ENCODE results near the gene MNX1. TPM values are rescaled to one million over a fixed set of nuclear protein-coding genes. Genes with fewer than 3 reads are reported as not detected.
A peak's percentile ranks its signal among the peaks of the same experiment; 100 is the strongest.

MNX1 gene
- total and polyA plus RNA-seq, 9 of the 15 experiments (the other 6 are each of a cell fraction or from before 2014, with no cell fraction given), result 0.15 to 8.0 (median 1.4) TPM

- no peak for FAIRE-seq
- H3K27ac ChIP-seq (ENCODE audit: extremely low read depth, low read depth, low read length), result no peak overlapping the region
- in situ Hi-C loops (cut with MboI), result no loop called here
- BruUV-seq (replicated peaks), result no TSS peak
- ChIA-PET CTCF (ENCODE audit: low intra/inter-chr PET ratio) (interaction anchor here (0.6 kb wide), 1 partner anchor 278 kb away, joined by 3 read pairs; no protein-coding TSS in a partner anchor), POLR2A (interaction anchor here (0.6 to 0.7 kb wide), 3 partner anchors 36 to 332 kb away, joined by 3 read pairs; no protein-coding TSS in a partner anchor)
- 2% methylated on average over 16 of the region's 16 CpGs for WGBS (ENCODE audit: insufficient coverage, low coverage, missing lambda C conversion rate)
- intact Hi-C loops (cut with micrococcal nuclease), result no loop called here
- peak overlapping the region; percentile 9; the same call in 1 of the 2 replicates for H2AFZ ChIP-seq (ENCODE audit: low read depth, low read length)
- H3K9me3 ChIP-seq (replicated peaks; ENCODE audit: control insufficient read depth, insufficient read depth, low read depth, low read length), result no peaks in the 10 kb centered on the region
- no peak overlapping the region for H3K4me2 ChIP-seq (ENCODE audit: insufficient read depth, low read length)
- H3K4me3 ChIP-seq, result no peak overlapping the region
- no peaks in the 10 kb centered on the region for H3K9me1 ChIP-seq (ENCODE audit: control insufficient read depth, insufficient read depth, low read length)
- peaks cover 3 to 32% of the 10 kb centered on the region in 2 experiments; a peak in 2 of 5 replicates for H3K4me1 ChIP-seq (replicated peaks in 1 of 2; ENCODE audit: control insufficient read depth in 2 of 2, insufficient read depth in 2 of 2, low read length in 2 of 2)
- no peak for ATAC-seq
- H3K79me2 ChIP-seq (ENCODE audit: control insufficient read depth, insufficient read depth, low read length), result no peaks in the 10 kb centered on the region
- DNase-seq (ENCODE audit: extremely low read depth in 1 of 4, low spot score in 3 of 4), result no peak
- H4K20me1 ChIP-seq (replicated peaks; ENCODE audit: control insufficient read depth, insufficient read depth, low read length), result no peaks in the 10 kb centered on the region
- H3K27me3 ChIP-seq (ENCODE audit: control insufficient read depth in 2 of 2, insufficient read depth in 2 of 2, low read length in 2 of 2), result peaks cover 64 to 95% of the 10 kb centered on the region in 2 experiments
- no peaks in the 10 kb centered on the region for H3K36me3 ChIP-seq (ENCODE audit: control insufficient read depth, insufficient read depth, low read length)
- no peak overlapping the region for H3K9ac ChIP-seq (ENCODE audit: insufficient read depth in 1 of 2, low read depth in 2 of 2, low read length in 2 of 2)
- TF ChIP-seq MAFG (tag; conservative IDR thresholded peaks at IDR 0.05), result peak; percentile 66
- TF ChIP-seq MAFF (IDR thresholded peaks at IDR 0.05; ENCODE audit: low read length), result peak; percentile 33; the same call in 1 of the 2 replicates
- no peak for TF ChIP-seq ZBTB1 (CRISPR knock-in tag; IDR thresholded peaks at IDR 0.05; ENCODE audit: borderline replicate concordance, low read depth)
- TF ChIP-seq ZNF316 (IDR thresholded peaks at IDR 0.05), result peak; percentile 79
- TF ChIP-seq MAFK (IDR thresholded peaks at IDR 0.05; ENCODE audit: low read length), result peak; percentile 35; the same call in 1 of the 2 replicates
- TF ChIP-seq C11orf30 (IDR thresholded peaks at IDR 0.05; ENCODE audit: low read depth), result peak; percentile 75
Observed at GRCh38 chr7:157016352-157017041, 6.0 kb upstream of the MNX1 start.
